COLO829 (cell line): ENCODE results near the gene LYPD5.

Experiments
- DNase-seq: peaks from one replicate; pipeline ENCODE4 v3.0.0; 2012; ENCODE audit warnings: low spot score

The LYPD5 gene

DNA sequence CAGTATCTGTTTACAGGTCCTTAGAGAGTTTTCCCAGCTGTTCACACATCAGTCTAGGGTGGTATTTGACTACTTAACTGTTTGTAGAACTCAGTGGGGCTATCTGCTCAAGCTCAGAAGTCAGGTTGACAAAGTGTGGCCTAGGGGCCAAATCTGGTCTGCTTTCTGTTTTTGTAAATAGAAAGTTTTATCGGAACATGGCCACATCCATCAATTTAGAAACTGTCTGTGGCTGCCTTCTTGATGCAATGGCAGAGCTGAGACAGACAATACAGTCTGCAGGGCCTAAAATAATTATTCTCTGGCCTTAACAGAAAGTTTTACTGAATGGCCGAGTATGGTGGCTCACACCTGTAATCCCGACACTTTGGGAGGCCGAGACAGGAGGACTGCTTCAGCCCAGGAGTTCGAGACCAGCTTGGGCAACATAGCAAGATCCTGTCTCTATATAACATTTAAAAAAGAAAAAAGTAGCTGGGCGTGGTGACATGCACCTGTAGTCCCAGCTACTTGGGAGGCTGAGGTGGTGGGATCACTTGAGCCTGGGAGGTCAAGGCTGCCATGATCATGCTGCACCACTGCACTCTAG is 49.9 kb downstream of the LYPD5 start:
- DNase-seq: no peak

DNA sequence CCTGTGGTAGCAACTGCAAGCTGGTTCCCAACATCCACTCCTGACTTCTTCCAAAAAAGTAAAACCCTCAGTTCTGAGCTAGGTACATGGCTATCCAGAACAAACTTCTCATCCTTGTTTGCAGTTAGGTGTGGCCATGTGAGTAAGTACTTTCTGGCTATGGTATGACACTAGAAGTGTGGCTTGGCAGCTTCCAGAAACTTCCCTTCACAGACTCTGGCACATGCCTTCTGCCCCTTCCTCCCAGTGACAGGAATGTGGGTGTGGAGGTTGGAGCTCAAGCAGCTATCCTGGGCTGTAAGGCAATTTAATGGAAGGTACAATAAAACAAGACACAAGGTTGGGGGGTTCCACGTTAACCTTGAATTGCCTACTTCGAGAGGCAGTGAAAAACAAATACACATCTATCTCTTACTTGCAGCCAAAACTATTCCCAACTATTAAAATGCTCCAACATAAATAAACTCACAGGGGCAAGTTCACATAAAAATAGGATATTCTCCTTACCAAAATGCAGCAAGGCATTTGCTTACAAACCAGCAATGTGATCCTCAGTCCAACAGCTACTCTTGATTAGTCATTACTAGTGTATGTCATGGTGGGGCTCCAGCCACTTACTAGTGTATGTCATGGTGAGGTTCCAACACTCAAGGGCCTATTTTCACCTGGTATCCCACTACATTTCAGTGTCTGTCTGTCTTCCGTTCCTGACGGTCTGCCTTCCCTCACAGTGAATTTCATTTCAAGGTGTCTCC is 50.6 kb downstream of the LYPD5 start:
- DNase-seq: no peak

DNA sequence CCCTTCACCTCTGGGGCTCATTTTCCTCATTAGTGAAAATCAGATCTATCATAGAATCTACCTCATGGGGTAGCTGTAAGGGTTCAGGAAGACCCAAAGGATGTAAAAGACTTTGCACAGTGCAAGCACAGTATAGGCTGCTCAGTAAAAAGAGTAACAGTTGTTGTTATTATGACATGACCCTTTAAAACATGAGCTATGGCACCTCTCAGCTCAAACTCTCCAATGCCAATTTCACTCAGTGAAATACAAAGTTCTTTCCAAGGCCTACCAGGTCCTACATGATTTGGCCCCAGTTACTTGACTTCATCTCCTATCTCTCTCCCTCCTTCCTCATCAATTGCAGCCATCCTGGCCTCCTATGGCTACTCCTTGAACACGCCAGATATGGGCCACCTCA is 52.3 kb downstream of the LYPD5 start:
- DNase-seq: no peak

DNA sequence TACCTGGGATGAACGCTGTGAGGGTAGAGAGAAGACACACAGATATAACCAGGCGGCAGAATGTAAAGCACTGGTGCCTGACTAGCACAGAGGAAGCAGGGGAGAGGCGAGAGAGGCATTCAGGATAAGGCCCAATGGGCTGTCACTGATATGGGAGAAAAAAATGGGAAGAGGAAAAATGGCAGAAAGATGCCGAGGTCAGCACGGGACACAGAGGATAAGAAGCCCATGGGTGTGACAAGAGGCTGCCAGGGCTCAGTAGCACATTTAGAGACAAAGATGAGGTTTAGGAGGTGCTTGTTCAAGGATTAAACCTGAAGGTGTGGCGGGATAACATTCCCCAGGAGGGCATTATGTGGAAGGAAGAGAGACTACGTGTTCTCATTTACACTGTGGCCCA is 53.1 kb downstream of the LYPD5 start:
- DNase-seq: no peak

DNA sequence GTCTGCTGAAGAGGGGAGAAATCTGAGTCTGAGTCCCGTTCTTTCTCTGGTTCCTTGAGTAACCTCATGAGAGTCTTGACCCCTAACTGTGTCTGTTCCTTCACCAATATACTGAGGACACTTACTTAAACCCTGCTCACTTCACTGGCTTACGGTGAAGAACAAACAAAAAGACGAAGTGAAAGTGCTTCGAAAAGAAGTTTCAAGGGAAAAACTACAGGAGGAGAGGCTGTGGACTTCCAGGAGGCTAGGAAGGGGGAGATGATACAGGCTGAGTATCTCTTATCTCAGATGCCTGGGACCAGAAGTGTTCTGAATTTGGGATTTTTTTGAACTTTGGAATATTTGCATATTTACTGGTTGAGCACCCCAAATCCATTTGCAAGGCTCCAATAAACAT is 53.6 kb downstream of the LYPD5 start:
- no peak for DNase-seq

DNA sequence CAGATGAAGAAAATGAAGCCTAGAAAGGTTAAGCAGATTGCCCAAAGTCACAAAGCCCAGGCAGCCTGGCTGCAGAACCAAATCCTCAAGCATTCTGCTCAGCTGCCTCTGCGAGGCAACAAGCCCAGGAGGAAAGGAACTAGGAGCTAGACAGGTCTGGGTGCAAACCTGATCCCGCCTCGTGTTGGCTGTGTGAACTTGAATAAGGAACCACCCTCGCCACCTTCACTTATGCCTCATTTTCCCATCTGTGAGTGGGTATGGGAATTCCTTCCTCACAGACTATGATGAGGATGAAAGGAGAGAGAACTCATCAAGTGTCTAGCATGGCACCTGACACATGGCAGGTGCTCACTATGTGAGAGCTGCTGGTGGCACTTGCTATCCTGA is 54.0 kb downstream of the LYPD5 start:
- DNase-seq: no peak

DNA sequence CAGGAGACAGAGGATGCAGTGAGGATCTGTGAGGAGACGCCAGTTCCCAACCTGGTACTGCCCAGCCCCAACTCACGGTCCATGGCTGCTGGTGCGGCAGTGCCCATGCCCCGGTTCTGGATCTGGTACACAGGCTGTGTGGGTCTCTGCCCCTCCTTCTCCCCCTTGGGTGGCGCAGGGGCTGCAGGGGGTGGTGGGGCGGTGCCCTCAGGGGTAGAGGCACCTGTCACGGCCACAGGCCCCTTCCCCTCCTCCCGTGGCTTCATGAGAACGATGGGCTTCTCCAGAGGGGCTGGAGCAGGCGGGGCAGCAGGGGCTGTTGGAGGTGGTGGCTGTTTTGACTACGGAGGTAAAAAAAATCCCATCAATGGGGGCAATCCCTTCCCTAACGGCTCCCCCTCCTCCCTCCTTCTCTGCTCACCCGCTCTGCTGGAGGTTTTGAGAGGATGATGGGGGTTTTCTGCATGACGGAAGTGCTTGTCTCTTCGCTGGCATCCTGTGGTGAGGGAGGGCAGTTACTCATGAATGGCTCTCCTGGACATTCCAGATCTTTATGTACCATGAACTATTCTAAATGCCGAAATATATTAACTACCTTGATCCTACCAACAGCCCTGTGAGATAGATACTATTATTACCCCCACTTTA is 54.6 kb downstream of the LYPD5 start:
- no peak for DNase-seq
